ENCODE measurements around the gene PNLIPRP1.

The PNLIPRP1 gene

GRCh38 chr10:116590590-116591444 is at the start of gene PNLIPRP1:
TSS of gene PNLIPRP1 (plus strand) at chr10:116590959. CDS start at chr10:116591130, 171 bp downstream.
- no peak within 1 kb of the TSS for H3K4me3 ChIP-seq (replicated peaks in 1 of 2; ENCODE audit: low read depth in 2 of 2, low read length in 2 of 2)
- no peak for TF ChIP-seq CTCF (IDR thresholded peaks at IDR 0.05; ENCODE audit: low read depth, low read length)
- no peak for DNase-seq (ENCODE audit: low read depth in 2 of 2)

DNA sequence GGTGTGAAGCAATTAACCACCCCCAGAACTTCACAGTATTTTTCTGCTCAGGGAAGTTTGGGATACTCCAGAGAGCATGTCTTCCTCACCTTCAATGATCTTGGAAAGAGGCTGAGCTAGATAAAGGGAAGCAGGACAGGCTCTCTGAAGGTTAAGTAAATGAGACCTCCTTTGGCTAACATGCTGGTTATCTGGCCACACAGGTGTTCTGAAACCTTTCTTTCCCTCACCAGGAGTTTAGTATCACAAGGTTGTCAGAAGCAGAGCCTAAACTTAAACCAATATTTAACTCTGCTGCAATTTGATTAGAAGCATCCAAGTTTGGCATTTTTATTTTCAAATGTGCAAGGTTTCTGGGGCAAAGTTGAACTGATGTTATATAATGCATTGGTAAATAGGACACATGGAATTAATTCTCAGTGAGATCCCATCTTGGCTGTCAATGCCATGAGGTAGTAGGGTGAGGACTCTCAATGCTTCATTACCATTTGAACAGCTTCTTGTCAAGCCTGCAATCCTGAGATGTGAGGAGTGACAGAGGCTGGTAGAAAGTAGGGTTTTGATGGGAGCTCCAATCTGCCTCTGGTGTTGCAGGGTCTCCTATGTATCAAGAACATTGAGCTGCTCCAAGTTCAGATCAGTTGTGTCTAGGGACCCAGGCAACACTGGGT is 48.6 kb upstream of the PNLIPRP1 start:
- DNase-seq (ENCODE audit: low read depth in 2 of 2), result no peak
- TF ChIP-seq CTCF (IDR thresholded peaks at IDR 0.05; ENCODE audit: low read depth, low read length), result no peak
- no peak overlapping the region for H3K4me3 ChIP-seq (replicated peaks in 1 of 2; ENCODE audit: low read depth in 2 of 2, low read length in 2 of 2)

- H3K4me3 ChIP-seq (replicated peaks in 1 of 2; ENCODE audit: low read depth in 2 of 2, low read length in 2 of 2), result no peak overlapping the region
- no peak for TF ChIP-seq CTCF (IDR thresholded peaks at IDR 0.05; ENCODE audit: low read depth, low read length)
- DNase-seq (ENCODE audit: low read depth in 2 of 2), result no peak
Observed at GRCh38 chr10:116545122-116545521, 45.6 kb upstream of the PNLIPRP1 start.

GRCh38 chr10:116545756-116546155 is 45.0 kb upstream of the PNLIPRP1 start, which contains the start of gene PNLIP:
TSS of gene PNLIP (plus strand) at chr10:116545931. CDS start at chr10:116546093, 162 bp downstream.
- DNase-seq (ENCODE audit: low read depth in 2 of 2), result no peak
- no peak within 1 kb of the TSS for H3K4me3 ChIP-seq (replicated peaks in 1 of 2; ENCODE audit: low read depth in 2 of 2, low read length in 2 of 2)
- TF ChIP-seq CTCF (IDR thresholded peaks at IDR 0.05; ENCODE audit: low read depth, low read length), result no peak

GRCh38 chr10:116548301-116548700 is 42.5 kb upstream of the PNLIPRP1 start:
- no peak for DNase-seq (ENCODE audit: low read depth in 2 of 2)
- TF ChIP-seq CTCF (IDR thresholded peaks at IDR 0.05; ENCODE audit: low read depth, low read length), result no peak
- H3K4me3 ChIP-seq (replicated peaks in 1 of 2; ENCODE audit: low read depth in 2 of 2, low read length in 2 of 2), result no peak overlapping the region

DNA sequence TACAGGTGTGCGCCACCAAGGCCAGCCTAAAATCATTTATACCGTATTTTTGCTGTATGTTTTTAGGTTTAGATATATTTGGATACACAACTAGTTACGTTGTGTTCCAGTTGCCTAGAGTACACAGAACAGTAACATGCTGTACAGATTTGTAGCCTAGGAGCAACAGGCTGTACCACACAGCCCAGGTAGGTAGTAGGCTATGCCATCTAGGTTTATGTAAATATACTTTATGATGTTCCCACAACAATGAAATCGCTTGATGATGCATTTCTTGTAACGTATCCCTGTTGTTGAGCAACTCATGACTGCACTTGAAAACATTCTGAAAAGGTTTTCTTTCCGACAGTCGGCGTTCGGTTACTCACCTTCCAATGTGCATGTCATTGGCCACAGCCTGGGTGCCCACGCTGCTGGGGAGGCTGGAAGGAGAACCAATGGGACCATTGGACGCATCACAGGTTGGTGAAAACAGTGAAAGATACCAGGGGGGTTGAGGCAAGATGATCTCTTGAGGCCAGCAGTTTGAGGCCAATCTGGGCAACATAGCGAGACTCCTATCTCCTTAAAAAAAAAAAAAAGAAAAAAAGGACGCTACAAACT is 37.3 kb upstream of the PNLIPRP1 start:
- DNase-seq (ENCODE audit: low read depth in 2 of 2), result no peak
- no peak for TF ChIP-seq CTCF (IDR thresholded peaks at IDR 0.05; ENCODE audit: low read depth, low read length)
- H3K4me3 ChIP-seq (replicated peaks in 1 of 2; ENCODE audit: low read depth in 2 of 2, low read length in 2 of 2), result no peak overlapping the region

Measured in cardiac fibroblast (primary cell).